Measurements from ENCODE around the gene CACNB2.

GRCh38 chr10:18565006-18565405, 424.8 kb downstream of the CACNB2 start:
- TF ChIP-seq EZH2 (IDR thresholded peaks at IDR 0.05; ENCODE audit: borderline replicate concordance, low read depth, low read length, severe bottlenecking) = no peak
- TF ChIP-seq MAX (IDR thresholded peaks at IDR 0.05; ENCODE audit: insufficient read depth, insufficient read length) = no peak
- TF ChIP-seq, protein P1, sequence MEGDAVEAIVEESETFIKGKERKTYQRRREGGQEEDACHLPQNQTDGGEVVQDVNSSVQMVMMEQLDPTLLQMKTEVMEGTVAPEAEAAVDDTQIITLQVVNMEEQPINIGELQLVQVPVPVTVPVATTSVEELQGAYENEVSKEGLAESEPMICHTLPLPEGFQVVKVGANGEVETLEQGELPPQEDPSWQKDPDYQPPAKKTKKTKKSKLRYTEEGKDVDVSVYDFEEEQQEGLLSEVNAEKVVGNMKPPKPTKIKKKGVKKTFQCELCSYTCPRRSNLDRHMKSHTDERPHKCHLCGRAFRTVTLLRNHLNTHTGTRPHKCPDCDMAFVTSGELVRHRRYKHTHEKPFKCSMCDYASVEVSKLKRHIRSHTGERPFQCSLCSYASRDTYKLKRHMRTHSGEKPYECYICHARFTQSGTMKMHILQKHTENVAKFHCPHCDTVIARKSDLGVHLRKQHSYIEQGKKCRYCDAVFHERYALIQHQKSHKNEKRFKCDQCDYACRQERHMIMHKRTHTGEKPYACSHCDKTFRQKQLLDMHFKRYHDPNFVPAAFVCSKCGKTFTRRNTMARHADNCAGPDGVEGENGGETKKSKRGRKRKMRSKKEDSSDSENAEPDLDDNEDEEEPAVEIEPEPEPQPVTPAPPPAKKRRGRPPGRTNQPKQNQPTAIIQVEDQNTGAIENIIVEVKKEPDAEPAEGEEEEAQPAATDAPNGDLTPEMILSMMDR (IDR thresholded peaks at IDR 0.05; ENCODE audit: extremely low read depth in 1 of 2, insufficient read depth in 1 of 2, low read depth in 1 of 2, low read length in 2 of 2) = no peak
- no peak for TF ChIP-seq POLR2AphosphoS5 (IDR thresholded peaks at IDR 0.05; ENCODE audit: insufficient read depth, low read depth, low read length)
- no peak for TF ChIP-seq POLR2A (IDR thresholded peaks at IDR 0.05; ENCODE audit: low read depth, low read length)
- TF ChIP-seq MYC (IDR thresholded peaks at IDR 0.05; ENCODE audit: low read depth, low read length) = no peak

All from endothelial cell of umbilical vein (primary cell).